Gastroesophageal sphincter (tissue), 3 donors: ENCODE data around the gene TMEM201.

ENCODE experiments used
- CTCF ChIP-seq, 4 experiments: fragments of 200-600 bp in 2 of 4; fragments of 450-650 bp in 2 of 4; sonication (generic) in 1 of 4; IDR thresholded peaks; one replicate each; pipeline ENCODE4 v1.5.1; 2017 to 2019; ENCODE audit warnings: antibody characterized with exemption in 4 of 4, mild to moderate bottlenecking in 2 of 4, moderate library complexity in 2 of 4
- POLR2A ChIP-seq, 2 donors: fragments of 450-650 bp; IDR thresholded peaks; one replicate each; pipeline ENCODE4 v1.6.1; 2017; ENCODE audit warnings: antibody characterized with exemption in 2 of 2, mild to moderate bottlenecking in 2 of 2, moderate library complexity in 1 of 2

- TF ChIP-seq POLR2A (IDR thresholded peaks at IDR 0.05) = no peak
- no peak for TF ChIP-seq CTCF (IDR thresholded peaks at IDR 0.05)
Observed at GRCh38 chr1:9652379-9653209, 63.9 kb downstream of the TMEM201 start.
